ENCODE data around the gene ZNF76. TPM values are rescaled to one million over a fixed set of nuclear protein-coding genes. Genes with fewer than 3 reads are reported as not detected.

The ZNF76 gene
- total RNA-seq, 1 donor from 2014 or later: 14.8 TPM

GRCh38 chr6:35258336-35258735 is 1.2 kb upstream of the ZNF76 start:
- Histone ChIP-seq H3K9ac (peak overlapping the region; percentile 55), H3K79me2 (ENCODE audit: low read depth) (peaks cover 51% of the 10 kb centered on the region), H3F3A (ENCODE audit: low read depth) (peaks cover 24% of the 10 kb centered on the region), H3K4me2 (peak overlapping the region; percentile 79), H3K9me3 (ENCODE audit: low read depth) (no peaks in the 10 kb centered on the region), H3K36me3 (no peaks in the 10 kb centered on the region), H3K4me3 (peak overlapping the region; percentile 76), H3K4me1 (peaks cover 27% of the 10 kb centered on the region), H2AFZ (replicated peaks) (peak overlapping the region; percentile 69), H3K27ac (no peak overlapping the region), H3K27me3 (no peaks in the 10 kb centered on the region), H4K20me1 (ENCODE audit: low read depth) (peaks cover 14% of the 10 kb centered on the region)
- H3K36me3 Mint-ChIP-seq: peaks cover 3% of the 10 kb centered on the region
- peak overlapping the region; percentile 95 for H3K4me3 Mint-ChIP-seq
- H3K9me3 Mint-ChIP-seq: no peaks in the 10 kb centered on the region
- H3K27me3 Mint-ChIP-seq (ENCODE audit: insufficient read depth, low read depth): no peaks in the 10 kb centered on the region
- H3K27ac Mint-ChIP-seq: no peak overlapping the region
- peak; percentile 15 for DNase-seq (ENCODE audit: low spot score)
- peaks cover 29% of the 10 kb centered on the region for H3K4me1 Mint-ChIP-seq
- no peak for TF ChIP-seq CTCF (IDR thresholded peaks at IDR 0.05)
- no peak for TF ChIP-seq EZH2phosphoT487 (IDR thresholded peaks at IDR 0.05)

GRCh38 chr6:35258858-35259193 is 709 bp upstream of the ZNF76 start:
- peak overlapping the region; percentile 95 for H3K4me3 Mint-ChIP-seq
- peak overlapping the region; percentile 35 for H3K27ac Mint-ChIP-seq
- Histone ChIP-seq H3F3A (ENCODE audit: low read depth) (peaks cover 24% of the 10 kb centered on the region), H3K4me2 (peak overlapping the region; percentile 79), H3K9me3 (ENCODE audit: low read depth) (no peaks in the 10 kb centered on the region), H3K27me3 (no peaks in the 10 kb centered on the region), H3K9ac (peak overlapping the region; percentile 55), H2AFZ (replicated peaks) (peak overlapping the region; percentile 69), H4K20me1 (ENCODE audit: low read depth) (peaks cover 10% of the 10 kb centered on the region), H3K4me3 (peak overlapping the region; percentile 76), H3K36me3 (no peaks in the 10 kb centered on the region), H3K79me2 (ENCODE audit: low read depth) (peaks cover 49% of the 10 kb centered on the region), H3K27ac (peak overlapping the region; percentile 51), H3K4me1 (peaks cover 28% of the 10 kb centered on the region)
- H3K36me3 Mint-ChIP-seq: peaks cover 3% of the 10 kb centered on the region
- TF ChIP-seq EZH2 (IDR thresholded peaks at IDR 0.05) (no peak), CTCF (IDR thresholded peaks at IDR 0.05) (peak; percentile 26)
- no peaks in the 10 kb centered on the region for H3K9me3 Mint-ChIP-seq
- no peaks in the 10 kb centered on the region for H3K27me3 Mint-ChIP-seq (ENCODE audit: insufficient read depth, low read depth)
- peaks cover 29% of the 10 kb centered on the region for H3K4me1 Mint-ChIP-seq
- DNase-seq (ENCODE audit: low spot score): no peak

- TF ChIP-seq EZH2phosphoT487 (IDR thresholded peaks at IDR 0.05) (no peak), EZH2 (IDR thresholded peaks at IDR 0.05) (no peak), CTCF (IDR thresholded peaks at IDR 0.05) (no peak)
- H3K4me3 Mint-ChIP-seq: peak overlapping the region; percentile 95
- H3K36me3 Mint-ChIP-seq: peaks cover 3% of the 10 kb centered on the region
- no peak for DNase-seq (ENCODE audit: low spot score)
- no peaks in the 10 kb centered on the region for H3K27me3 Mint-ChIP-seq (ENCODE audit: insufficient read depth, low read depth)
- Histone ChIP-seq H3K9ac (peak overlapping the region; percentile 53), H3K4me2 (peak overlapping the region; percentile 87), H3K4me3 (peak overlapping the region; percentile 76), H3K36me3 (no peaks in the 10 kb centered on the region), H3K27ac (peak overlapping the region; percentile 82), H2AFZ (replicated peaks) (no peak overlapping the region), H3K4me1 (peaks cover 28% of the 10 kb centered on the region), H3F3A (ENCODE audit: low read depth) (peaks cover 24% of the 10 kb centered on the region), H3K27me3 (no peaks in the 10 kb centered on the region), H3K79me2 (ENCODE audit: low read depth) (peaks cover 48% of the 10 kb centered on the region), H3K9me3 (ENCODE audit: low read depth) (no peaks in the 10 kb centered on the region), H4K20me1 (ENCODE audit: low read depth) (peaks cover 8% of the 10 kb centered on the region)
- peak overlapping the region; percentile 70 for H3K27ac Mint-ChIP-seq
- no peaks in the 10 kb centered on the region for H3K9me3 Mint-ChIP-seq
- peaks cover 30% of the 10 kb centered on the region for H3K4me1 Mint-ChIP-seq
Measured at GRCh38 chr6:35259948-35260590, 534 bp downstream of the ZNF76 start.

Measured in neural progenitor cell (in vitro differentiated cells).